Measurements from ENCODE around the gene PIGR. TPM values are rescaled to one million over a fixed set of nuclear protein-coding genes. Genes with fewer than 3 reads are reported as not detected.

Gene PIGR
- total and polyA plus RNA-seq, 7 donors = 0.06 to 0.64 (median 0.48) TPM

- Histone ChIP-seq H3K9me3 (no peaks in the 10 kb centered on the region), H3K36me3 (ENCODE audit: insufficient read depth in 1 of 2, low read depth in 1 of 2) (no peaks in the 10 kb centered on the region), H3K27ac (no peak overlapping the region), H3K27me3 (ENCODE audit: insufficient read depth in 3 of 3, low read length in 2 of 3) (peaks cover 0 to 19% (median 6%) of the 10 kb centered on the region in 3 donors), H3K4me1 (no peaks in the 10 kb centered on the region), H3K4me3 (no peak overlapping the region)
- intact Hi-C loops (cut with DNase I) = no loop called here
- ATAC-seq (no peak), DNase-seq (no peak)
- TF ChIP-seq CTCF (IDR thresholded peaks at IDR 0.05) = no peak
- WGBS, 3 donors = 64 to 67% (median 66%) methylated on average over 5 of the region's 5 CpGs
These were observed 1.6 kb downstream of the PIGR start for GRCh38 chr1:206944703-206945102.

GRCh38 chr1:206941766-206942418, 4.4 kb downstream of the PIGR start:
- DNase-seq (no peak), ATAC-seq (no peak)
- Histone ChIP-seq H3K36me3 (ENCODE audit: insufficient read depth in 1 of 2, low read depth in 1 of 2) (no peaks in the 10 kb centered on the region), H3K27me3 (ENCODE audit: insufficient read depth in 3 of 3, low read length in 2 of 3) (peaks cover 0 to 13% (median 0%) of the 10 kb centered on the region in 3 donors), H3K4me1 (no peaks in the 10 kb centered on the region), H3K9me3 (no peaks in the 10 kb centered on the region), H3K4me3 (no peak overlapping the region), H3K27ac (no peak overlapping the region)
- 27 to 42% (median 34%) methylated on average over 6 of the region's 6 CpGs for WGBS, 3 donors
- no peak for TF ChIP-seq CTCF (IDR thresholded peaks at IDR 0.05)
- intact Hi-C loops (cut with DNase I) = no loop called here

GRCh38 chr1:206940588-206940936, 5.7 kb downstream of the PIGR start:
- 90 to 96% (median 93%) methylated on average over 3 of the region's 3 CpGs for WGBS, 3 donors
- intact Hi-C loops (cut with DNase I) = no loop called here
- Histone ChIP-seq H3K27ac (no peak overlapping the region), H3K9me3 (no peaks in the 10 kb centered on the region), H3K4me1 (no peaks in the 10 kb centered on the region), H3K36me3 (ENCODE audit: insufficient read depth in 1 of 2, low read depth in 1 of 2) (no peaks in the 10 kb centered on the region), H3K4me3 (no peak overlapping the region), H3K27me3 (ENCODE audit: insufficient read depth in 3 of 3, low read length in 2 of 3) (peaks cover 0 to 12% (median 0%) of the 10 kb centered on the region in 3 donors)
- DNase-seq (no peak), ATAC-seq (no peak)
- TF ChIP-seq CTCF (IDR thresholded peaks at IDR 0.05) = no peak

GRCh38 chr1:206939841-206940587, 6.3 kb downstream of the PIGR start:
- Histone ChIP-seq H3K9me3 (no peaks in the 10 kb centered on the region), H3K27ac (no peak overlapping the region), H3K27me3 (ENCODE audit: insufficient read depth in 3 of 3, low read length in 2 of 3) (peaks cover 0 to 8% (median 0%) of the 10 kb centered on the region in 3 donors), H3K4me1 (no peaks in the 10 kb centered on the region), H3K4me3 (no peak overlapping the region), H3K36me3 (ENCODE audit: insufficient read depth in 1 of 2, low read depth in 1 of 2) (no peaks in the 10 kb centered on the region)
- TF ChIP-seq CTCF (IDR thresholded peaks at IDR 0.05) = no peak
- WGBS, 3 donors = 81 to 87% (median 84%) methylated on average over 9 of the region's 9 CpGs
- intact Hi-C loops (cut with DNase I) = no loop called here
- DNase-seq (no peak), ATAC-seq (no peak)
